Breast epithelium (tissue), 3 donors: ENCODE data around the gene WDR72.

Experiments used
- CTCF ChIP-seq, 3 donors: fragments of 450-650 bp; IDR thresholded peaks; one replicate each; pipeline ENCODE4 v1.5.1; 2016 to 2017; ENCODE audit warnings: antibody characterized with exemption in 3 of 3, mild to moderate bottlenecking in 3 of 3, moderate library complexity in 3 of 3
- POLR2A ChIP-seq: fragments of 450-650 bp; IDR thresholded peaks from one replicate; pipeline ENCODE4 v1.6.1; 2016; ENCODE audit warnings: antibody characterized with exemption, mild to moderate bottlenecking, moderate library complexity
- POLR2AphosphoS5 ChIP-seq, 3 donors: sonication (generic); formaldehyde crosslinking; IDR thresholded peaks; one replicate each; pipeline ENCODE4 v1.6.1; 2017; ENCODE audit warnings: antibody characterized with exemption in 3 of 3

GRCh38 chr15:53580366-53580765, 179.1 kb downstream of the WDR72 start:
- TF ChIP-seq POLR2A (no peak), CTCF (IDR thresholded peaks at IDR 0.05) (no peak), POLR2AphosphoS5 (IDR thresholded peaks at IDR 0.05) (no peak)
